BJ (cell line): ENCODE results near the gene NARF. TPM values are rescaled to one million over a fixed set of nuclear protein-coding genes. Genes with fewer than 3 reads are reported as not detected.

Source experiments
- CTCF ChIA-PET: fragments of 350-600 bp; formaldehyde crosslinking; extraction: SDS; loops from one replicate; lab custom pipeline; 2021; ENCODE audit warnings: antibody characterized with exemption, inconsistent platforms; lab: Yijun Ruan, JAX
- POLR2A ChIA-PET: fragments of 300-600 bp; sonication (Branson Sonifier 250); formaldehyde crosslinking; extraction: SDS; loops from one replicate; lab custom pipeline; 2021; ENCODE audit warnings: antibody characterized with exemption; lab: Charles Lee
- DNase-seq: peaks from one replicate; pipeline ENCODE4 v3.0.0-alpha.2; 2011; ENCODE audit warnings: low read depth
- H3K27me3 ChIP-seq: 2 replicates; pipeline ENCODE4 v1.6.0; 2011; ENCODE audit warnings: low read length; ENCODE audit not compliant: control insufficient read depth, insufficient read depth
- H3K36me3 ChIP-seq: 2 replicates; pipeline ENCODE4 v1.5.1; 2011; ENCODE audit warnings: low read length; ENCODE audit not compliant: control insufficient read depth, insufficient read depth
- H3K4me3 ChIP-seq: 2 replicates; pipeline ENCODE4 v1.5.1; 2011; ENCODE audit warnings: low read depth, mild to moderate bottlenecking, control low read depth, low read length
- CTCF ChIP-seq: IDR thresholded peaks from 2 replicates; pipeline ENCODE4 v1.5.1; 2011; ENCODE audit warnings: low read depth, mild to moderate bottlenecking, control low read depth, inconsistent platforms, low read length, moderate library complexity; ENCODE audit not compliant: insufficient read depth
- polyA plus RNA-seq: library from polyadenylated mRNA; depleted of rRNA; stranded (reverse); fragments of >200 nt; gene quantifications from 2 replicates; pipeline ENCODE4 v1.2.3, GENCODE V29; 2011

Gene NARF
- polyA plus RNA-seq, 1 experiment = 68.5 TPM

- ChIA-PET CTCF (interaction anchor here (1.2 to 2.4 kb wide), 4 partner anchors 10 to 66 kb away, joined by 3 to 11 read pairs (median 5); no protein-coding TSS in a partner anchor), POLR2A (no interaction called here)
- TF ChIP-seq CTCF = no peak
Observed at GRCh38 chr17:82416264-82416663, 42.3 kb upstream of the NARF start.

DNA sequence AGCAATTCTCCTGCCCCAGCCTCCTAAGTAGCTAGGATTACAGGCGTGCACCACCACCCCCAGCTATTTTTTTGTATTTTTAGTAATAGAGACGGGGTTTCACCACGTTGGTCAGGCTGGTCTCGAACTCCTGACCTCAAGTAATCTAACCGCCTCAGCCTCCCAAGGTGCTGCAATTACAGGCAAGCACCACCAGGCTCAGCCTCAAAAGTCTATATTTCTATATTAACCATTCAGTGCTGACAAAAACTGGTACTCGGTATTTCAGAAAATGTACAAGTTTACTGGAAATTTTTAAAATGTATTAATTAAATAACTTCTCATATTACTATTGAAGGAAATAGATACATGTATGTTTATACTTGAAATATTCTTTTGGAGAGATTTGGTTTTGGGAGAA lies 41.8 kb upstream of the NARF start:
- ChIA-PET CTCF (interaction anchor here (0.8 to 2.4 kb wide), 5 partner anchors 9 to 386 kb away, joined by 3 to 11 read pairs (median 4); no protein-coding TSS in a partner anchor), POLR2A (no interaction called here)
- Histone ChIP-seq H3K27me3 (no peaks in the 10 kb centered on the region), H3K36me3 (peaks cover 3% of the 10 kb centered on the region; the same call in 1 of the 2 replicates), H3K4me3 (no peak overlapping the region)
- DNase-seq = no peak
- TF ChIP-seq CTCF = no peak

More at GRCh38 chr17:82416264-82416663, 42.3 kb upstream of the NARF start:
- Histone ChIP-seq H3K27me3 (no peaks in the 10 kb centered on the region), H3K4me3 (no peak overlapping the region), H3K36me3 (peaks cover 2% of the 10 kb centered on the region; the same call in 1 of the 2 replicates)
- no peak for DNase-seq

- no peak for TF ChIP-seq CTCF
- Histone ChIP-seq H3K4me3 (peak within 1 kb of the TSS; percentile 88), H3K36me3 (peaks cover 3% of the 10 kb centered on the region; the same call in 1 of the 2 replicates), H3K27me3 (no peaks in the 10 kb centered on the region)
- no peak for DNase-seq
- CTCF ChIA-PET = interaction anchor here (1.0 to 2.4 kb wide), 5 partner anchors 10 to 118 kb away, joined by 3 to 11 read pairs (median 3); no protein-coding TSS in a partner anchor
- POLR2A ChIA-PET = no interaction called here
Observed at GRCh38 chr17:82418001-82418986, 40.2 kb upstream of the NARF start, which contains the start of the genes HEXD and OGFOD3. HEXD (plus strand) TSS chr17:82418347; CDS start chr17:82419800, 1,453 bp downstream. OGFOD3 (minus strand) TSS chr17:82418586; CDS start chr17:82418485, 101 bp downstream.

- Histone ChIP-seq H3K36me3 (peaks cover 3% of the 10 kb centered on the region; the same call in 1 of the 2 replicates), H3K27me3 (no peaks in the 10 kb centered on the region), H3K4me3 (no peak overlapping the region; the same call in 1 of the 2 replicates)
- no peak for TF ChIP-seq CTCF
- ChIA-PET POLR2A (no interaction called here), CTCF (interaction anchor here (0.7 to 1.5 kb wide), 5 partner anchors 9 to 119 kb away, joined by 3 to 4 read pairs (median 3); no protein-coding TSS in a partner anchor)
- no peak for DNase-seq
Observed at GRCh38 chr17:82419540-82419939, 39.0 kb upstream of the NARF start.
